GM10266 (cell line): ENCODE data around the gene SNF8.

Experiments
- DNase-seq: peaks from one replicate; pipeline ENCODE4 v3.0.0; 2012; ENCODE audit errors: extremely low spot score
- TF ChIP-seq, protein P1 (sequence below): IDR thresholded peaks from 2 replicates; pipeline ENCODE4 v1.5.1; 2012; ENCODE audit warnings: mild to moderate bottlenecking, low read depth; ENCODE audit not compliant: control insufficient read depth, insufficient read depth; ENCODE audit errors: missing control alignments

SNF8 gene

DNA sequence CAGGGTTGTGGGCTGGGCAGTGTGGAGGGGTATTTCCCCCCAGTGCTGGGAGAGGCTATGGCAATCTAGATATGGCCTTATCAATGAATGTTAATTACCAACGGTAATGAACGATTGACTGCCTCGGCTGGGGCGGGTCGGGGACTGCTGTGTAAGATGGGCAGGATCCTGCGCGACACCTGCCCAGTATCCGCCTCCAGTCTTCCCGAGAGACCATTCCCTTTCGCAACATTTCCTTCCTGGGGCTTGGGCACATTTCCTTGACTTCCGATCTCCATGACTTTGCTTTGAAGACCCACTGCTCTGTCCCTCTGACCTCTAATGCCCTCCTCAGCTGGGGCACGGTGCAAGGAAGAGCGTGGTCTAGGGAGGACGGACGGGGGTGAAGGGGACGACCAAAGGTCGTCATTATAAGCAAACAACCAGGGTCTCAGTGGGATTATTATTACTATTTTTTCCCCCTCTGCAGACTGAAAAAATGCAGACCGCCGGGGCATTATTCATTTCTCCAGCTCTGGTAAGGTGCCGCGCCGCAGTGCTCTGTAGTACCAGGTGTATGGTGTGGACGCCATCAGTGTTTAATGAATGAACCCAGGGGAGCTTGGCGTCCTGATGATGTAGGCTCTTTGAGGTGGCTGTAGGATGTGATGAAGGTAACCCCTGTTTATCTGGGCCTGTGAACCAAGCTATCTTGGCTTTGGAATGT, 51.5 kb downstream of the SNF8 start:
- no peak for DNase-seq
- TF ChIP-seq, protein P1, sequence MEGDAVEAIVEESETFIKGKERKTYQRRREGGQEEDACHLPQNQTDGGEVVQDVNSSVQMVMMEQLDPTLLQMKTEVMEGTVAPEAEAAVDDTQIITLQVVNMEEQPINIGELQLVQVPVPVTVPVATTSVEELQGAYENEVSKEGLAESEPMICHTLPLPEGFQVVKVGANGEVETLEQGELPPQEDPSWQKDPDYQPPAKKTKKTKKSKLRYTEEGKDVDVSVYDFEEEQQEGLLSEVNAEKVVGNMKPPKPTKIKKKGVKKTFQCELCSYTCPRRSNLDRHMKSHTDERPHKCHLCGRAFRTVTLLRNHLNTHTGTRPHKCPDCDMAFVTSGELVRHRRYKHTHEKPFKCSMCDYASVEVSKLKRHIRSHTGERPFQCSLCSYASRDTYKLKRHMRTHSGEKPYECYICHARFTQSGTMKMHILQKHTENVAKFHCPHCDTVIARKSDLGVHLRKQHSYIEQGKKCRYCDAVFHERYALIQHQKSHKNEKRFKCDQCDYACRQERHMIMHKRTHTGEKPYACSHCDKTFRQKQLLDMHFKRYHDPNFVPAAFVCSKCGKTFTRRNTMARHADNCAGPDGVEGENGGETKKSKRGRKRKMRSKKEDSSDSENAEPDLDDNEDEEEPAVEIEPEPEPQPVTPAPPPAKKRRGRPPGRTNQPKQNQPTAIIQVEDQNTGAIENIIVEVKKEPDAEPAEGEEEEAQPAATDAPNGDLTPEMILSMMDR = no peak

DNA sequence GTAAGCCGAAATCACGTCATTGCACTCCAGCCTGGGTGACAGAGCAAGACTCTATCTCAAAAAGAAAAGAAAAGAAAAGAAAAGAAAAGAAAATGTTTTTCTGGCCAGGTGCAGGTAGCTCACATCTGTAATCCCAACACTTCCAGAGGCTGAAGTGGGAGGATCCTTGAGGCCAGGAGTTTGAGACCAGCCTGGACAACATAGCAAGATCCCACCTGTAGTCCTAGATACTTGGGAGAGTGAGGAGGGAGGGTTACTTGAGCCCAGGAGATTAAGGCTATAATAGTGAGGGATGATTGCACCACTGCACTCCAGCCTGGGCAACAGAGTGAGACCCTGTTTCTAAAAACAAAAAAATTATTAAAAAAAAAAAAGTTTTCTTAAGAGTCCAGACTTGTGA, 54.6 kb downstream of the SNF8 start:
- no peak for DNase-seq
- TF ChIP-seq, protein P1 = no peak

DNA sequence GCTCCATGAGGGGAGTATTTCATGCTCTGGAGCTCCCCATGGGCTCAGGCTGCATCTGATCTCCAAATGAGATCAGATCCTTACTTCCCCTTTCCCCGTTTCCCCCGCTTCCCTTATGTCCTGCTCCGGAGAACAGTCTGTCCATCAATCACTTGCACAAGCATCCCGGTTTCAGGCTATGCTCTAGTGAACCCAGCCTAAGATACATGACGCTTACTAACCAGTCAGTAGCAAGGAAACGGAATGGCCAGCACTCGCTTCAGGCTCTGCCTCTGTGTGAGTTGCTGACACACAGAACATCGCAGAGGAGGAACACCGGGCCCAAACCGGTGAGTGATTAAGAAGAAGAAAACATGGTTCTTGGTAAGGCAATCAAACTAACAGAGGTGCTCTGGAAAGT, 61.5 kb downstream of the SNF8 start:
- TF ChIP-seq, protein P1 = no peak
- no peak for DNase-seq

DNA sequence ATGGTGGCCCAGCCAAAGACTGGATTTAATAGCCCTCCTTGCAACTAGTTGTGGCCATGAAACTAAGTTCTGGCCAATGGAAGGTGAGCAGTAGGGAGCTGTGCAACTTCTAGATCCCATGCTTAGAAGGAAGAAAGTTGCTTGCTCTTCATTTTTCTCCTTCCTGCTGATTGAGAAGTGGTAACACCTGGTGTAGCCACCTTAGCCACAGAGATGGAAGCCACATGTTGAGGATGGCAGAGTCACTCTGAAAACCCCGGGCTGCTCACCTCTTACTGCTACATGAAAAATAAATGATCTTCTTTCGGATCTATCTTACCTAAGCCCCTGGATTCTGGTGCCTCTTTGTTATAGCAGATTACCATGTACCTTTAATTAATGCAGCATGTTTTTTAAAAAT, 62.4 kb downstream of the SNF8 start:
- DNase-seq = no peak
- TF ChIP-seq, protein P1 = no peak
